KG1 (cell line): ENCODE data around the gene ZNF484.
"Not testable (repeated sequence)": the region's sequence is repeated elsewhere in the genome, so short reads cannot be mapped to it uniquely, and the experiment has no call there.

Source experiments
- DNase-seq: peaks from one replicate; lab custom pipeline; 2025; lab: John Stamatoyannopoulos, UW

ZNF484 gene

GRCh38 chr9:92860867-92861266, 17.0 kb downstream of the ZNF484 start:
- no peak for DNase-seq

- no peak for DNase-seq
These were observed 20.6 kb downstream of the ZNF484 start for GRCh38 chr9:92857236-92857635.

GRCh38 chr9:92853716-92854115, 24.1 kb downstream of the ZNF484 start:
- no peak for DNase-seq

- DNase-seq, result no peak
These were observed 26.9 kb downstream of the ZNF484 start for GRCh38 chr9:92850898-92851297.

GRCh38 chr9:92848740-92849139, 29.1 kb downstream of the ZNF484 start:
- not testable (repeated sequence) for DNase-seq

GRCh38 chr9:92846662-92847145, 31.1 kb downstream of the ZNF484 start:
- DNase-seq, result no peak

GRCh38 chr9:92838411-92838810, 39.4 kb downstream of the ZNF484 start:
- not testable (repeated sequence) for DNase-seq

- DNase-seq, result no peak
These were observed 40.6 kb downstream of the ZNF484 start for GRCh38 chr9:92837191-92837590.

GRCh38 chr9:92829420-92829819, 48.4 kb downstream of the ZNF484 start:
- no peak for DNase-seq

GRCh38 chr9:92825065-92825464, 52.8 kb downstream of the ZNF484 start:
- not testable (repeated sequence) for DNase-seq

GRCh38 chr9:92820964-92821363, 56.9 kb downstream of the ZNF484 start:
- DNase-seq, result no peak

- DNase-seq, result not testable (repeated sequence)
These were observed 57.9 kb downstream of the ZNF484 start for GRCh38 chr9:92819898-92820297.

- not testable (repeated sequence) for DNase-seq
These were observed 68.1 kb downstream of the ZNF484 start for GRCh38 chr9:92809629-92810326.

- DNase-seq, result no peak
These were observed 68.9 kb downstream of the ZNF484 start for GRCh38 chr9:92808726-92809451.

- no peak for DNase-seq
These were observed 69.8 kb downstream of the ZNF484 start for GRCh38 chr9:92807757-92808725.

GRCh38 chr9:92807031-92807756, 70.6 kb downstream of the ZNF484 start:
- no peak for DNase-seq

- no peak for DNase-seq
These were observed 73.1 kb downstream of the ZNF484 start for GRCh38 chr9:92804727-92805126.

- DNase-seq, result no peak
These were observed 79.5 kb downstream of the ZNF484 start for GRCh38 chr9:92798358-92798757.

GRCh38 chr9:92796337-92796804, 81.5 kb downstream of the ZNF484 start:
- DNase-seq, result not testable (repeated sequence)

- DNase-seq, result no peak
These were observed 82.1 kb downstream of the ZNF484 start for GRCh38 chr9:92795598-92796336.
